A549 (cell line): ENCODE data around the gene MOV10L1. TPM values are rescaled to one million over a fixed set of nuclear protein-coding genes. Genes with fewer than 3 reads are reported as not detected.

Experiments
- ATAC-seq, 2 experiments: fragments of 200-7000 bp in 1 of 2; fragments of >200 bp in 1 of 2; cut with Nextera tagmentation in 1 of 2; cut with Tn5 transposase in 1 of 2; 3 replicates each; pipeline versions ENCODE4 v1.8.0 to v1.9.1; 2018 to 2020; ENCODE audit warnings: mild to moderate bottlenecking in 1 of 2, moderate library complexity in 1 of 2
- CTCF ChIA-PET: fragments of 300-600 bp; sonication (Branson Sonifier 250); formaldehyde crosslinking; extraction: SDS; loops from one replicate; lab custom pipeline; 2021; ENCODE audit warnings: antibody characterized with exemption, inconsistent platforms; lab: Yijun Ruan, JAX
- POLR2A ChIA-PET: fragments of 350-600 bp; formaldehyde crosslinking; extraction: SDS; loops from one replicate; lab custom pipeline; 2021; ENCODE audit warnings: antibody characterized with exemption, inconsistent platforms; lab: Yijun Ruan, JAX
- DNase-seq, 2 experiments: peaks; one replicate each; pipeline versions ENCODE4 v3.0.0 to v3.0.0-alpha.2; 2011 to 2016; ENCODE audit warnings: low read depth in 1 of 2, low spot score in 1 of 2
- FAIRE-seq: peaks from 2 replicates; lab custom pipeline; 2011; peaks lifted over from hg19 to GRCh38; lab: Jason Lieb, UNC
- H3K27ac ChIP-seq, 2 experiments: fragments of >200 bp; sonication (Bioruptor Twin); formaldehyde crosslinking; 3 replicates each; pipeline ENCODE4 v1.5.1; 2016 to 2017
- H3K4me1 ChIP-seq: fragments of >200 bp; sonication (Bioruptor Twin); formaldehyde crosslinking; 3 replicates; pipeline ENCODE4 v1.6.1; 2016
- H3K4me2 ChIP-seq: fragments of >200 bp; sonication (Bioruptor Twin); formaldehyde crosslinking; 3 replicates; pipeline ENCODE4 v1.6.1; 2016
- H3K4me3 ChIP-seq: fragments of >200 bp; sonication (Bioruptor Twin); formaldehyde crosslinking; 3 replicates; pipeline ENCODE4 v1.5.1; 2016
- H3K9me3 ChIP-seq: fragments of >200 bp; sonication (Bioruptor Twin); formaldehyde crosslinking; 3 replicates; pipeline ENCODE4 v1.6.1; 2016
- CBX2 ChIP-seq: fragments of 200-600 bp; sonication (generic); IDR thresholded peaks from 2 replicates; pipeline ENCODE4 v1.6.1; 2016; ENCODE audit warnings: low read depth, mild to moderate bottlenecking, borderline replicate concordance
- CEBPB ChIP-seq, 2 experiments: fragments of >200 bp in 1 of 2; sonication (Bioruptor Twin) in 1 of 2; formaldehyde crosslinking in 1 of 2; IDR thresholded peaks; 2 replicates each; pipeline ENCODE4 v1.6.1; 2012 to 2016
- CHD4 ChIP-seq: fragments of 200-600 bp; sonication (generic); IDR thresholded peaks from 2 replicates; pipeline ENCODE4 v1.6.1; 2016; ENCODE audit warnings: antibody characterized with exemption, mild to moderate bottlenecking, borderline replicate concordance
- CTCF ChIP-seq: fragments of >200 bp; sonication (Bioruptor Twin); formaldehyde crosslinking; IDR thresholded peaks from 3 replicates; pipeline ENCODE4 v1.5.1; 2016
- EP300 ChIP-seq, 2 experiments: fragments of >200 bp; sonication (Bioruptor Twin); formaldehyde crosslinking; IDR thresholded peaks; 2 replicates in 1 of 2; 3 replicates in 1 of 2; pipeline ENCODE4 v1.6.1; 2016 to 2017
- ESRRA ChIP-seq: fragments of 150-350 bp; IDR thresholded peaks from 2 replicates; pipeline ENCODE4 v1.6.1; 2014; ENCODE audit warnings: mild to moderate bottlenecking, low read length, borderline replicate concordance
- FOSL2 ChIP-seq, 2 experiments: fragments of 450-650 bp in 1 of 2; fragments of >200 bp in 1 of 2; sonication (Bioruptor Twin) in 1 of 2; formaldehyde crosslinking; IDR thresholded peaks; 2 replicates each; pipeline versions ENCODE4 v1.5.0 to v1.6.1; 2016 to 2020; ENCODE audit warnings: mild to moderate bottlenecking in 1 of 2, moderate library complexity in 1 of 2
- JUN ChIP-seq, 2 experiments: fragments of >200 bp; sonication (Bioruptor Twin); formaldehyde crosslinking; IDR thresholded peaks; 2 replicates in 1 of 2; 3 replicates in 1 of 2; pipeline ENCODE4 v1.6.1; 2016 to 2017
- KDM5A ChIP-seq: fragments of 200-600 bp; sonication (generic); IDR thresholded peaks from 2 replicates; pipeline ENCODE4 v1.6.1; 2016; ENCODE audit warnings: antibody characterized with exemption, mild to moderate bottlenecking
- MAX ChIP-seq: IDR thresholded peaks from 2 replicates; pipeline ENCODE4 v1.6.1; 2012
- PBX3 ChIP-seq: IDR thresholded peaks from 2 replicates; pipeline ENCODE4 v1.6.1; 2012
- POLR2A ChIP-seq: IDR thresholded peaks from 2 replicates; pipeline ENCODE4 v1.6.1; 2012; ENCODE audit warnings: mild to moderate bottlenecking, low read length
- RARB ChIP-seq: fragments of 250-450 bp; sonication (Bioruptor Pico); IDR thresholded peaks from 2 replicates; pipeline ENCODE4 v1.8.0; 2021; ENCODE audit warnings: mild to moderate bottlenecking, moderate library complexity
- ZFP36 ChIP-seq: fragments of 450-650 bp; IDR thresholded peaks from 2 replicates; pipeline ENCODE4 v1.6.1; 2014; ENCODE audit warnings: borderline replicate concordance; ENCODE audit not compliant: partially characterized antibody
- ZNF302 ChIP-seq: fragments of 250-450 bp; sonication (Bioruptor Pico); IDR thresholded peaks from 2 replicates; pipeline ENCODE4 v1.9.0; 2021; ENCODE audit warnings: inconsistent platforms, mild to moderate bottlenecking, moderate library complexity
- WGBS: methylation state at CpG from one replicate; pipeline ENCODE4 v1.1.6; 2017; ENCODE audit errors: missing lambda C conversion rate; 5-methylcytosine and 5-hydroxymethylcytosine counted together
- polyA plus RNA-seq, 4 experiments: library from polyadenylated mRNA; depleted of rRNA in 3 of 4; stranded (reverse); fragments of >200 nt; fragmentation: RNase III in 1 of 4; extraction: RNeasy Plus Mini Kit Qiagen cat#74134 plus additional on column Dnase treatment in 1 of 4; gene quantifications; 2 replicates in 3 of 4; 3 replicates in 1 of 4; pipeline ENCODE4 v1.2.3, GENCODE V29; 2011 to 2017

MOV10L1 gene
- polyA plus RNA-seq, 2 of the 4 experiments (the other 2 are of a cell fraction): 0.04 TPM

GRCh38 chr22:50184004-50184901 lies 94.4 kb downstream of the MOV10L1 start:
- TF ChIP-seq ZNF302 (CRISPR knock-in tag) (no peak), CEBPB (IDR thresholded peaks at IDR 0.05) (0 out of 4 replicates have a peak, but pooled peaks of 1 of the 2 experiments have one; percentile 20)
- WGBS: 94% methylated on average over 18 of the region's 32 CpGs
- Histone ChIP-seq H3K4me1 (peaks cover 18% of the 10 kb centered on the region; the same call in 2 of the 3 replicates), H3K4me2 (peak overlapping the region; percentile 17; the same call in 1 of the 3 replicates), H3K27ac (peak overlapping the region; percentile 27 to 76; a peak in 3 of 6 replicates), H3K4me3 (no peak overlapping the region), H3K9me3 (no peaks in the 10 kb centered on the region)
- POLR2A ChIA-PET: no interaction called here
- CTCF ChIA-PET: interaction anchor here (1.2 kb wide), 1 partner anchor 191 kb away, joined by 3 read pairs; no protein-coding TSS in a partner anchor
- FAIRE-seq (no peak), ATAC-seq (peak; percentile 25 to 46; a peak in 4 of 6 replicates), DNase-seq (peak in 1 of 2 experiments; percentile 49)

- POLR2A ChIA-PET: no interaction called here
- Histone ChIP-seq H3K27ac (peak overlapping the region in 1 of 2 experiments; percentile 99; a peak in 3 of 6 replicates), H3K4me3 (no peak overlapping the region), H3K9me3 (no peaks in the 10 kb centered on the region), H3K4me1 (peaks cover 25% of the 10 kb centered on the region), H3K4me2 (no peak overlapping the region)
- FAIRE-seq (no peak), DNase-seq (no peak), ATAC-seq (no peak)
- CTCF ChIA-PET: interaction anchor here (1.2 kb wide), 1 partner anchor 191 kb away, joined by 3 read pairs; no protein-coding TSS in a partner anchor
- TF ChIP-seq ESRRA: no peak
- TF ChIP-seq KDM5A: no peak
- TF ChIP-seq CHD4: no peak
- WGBS: 92% methylated on average over 8 of the region's 63 CpGs
These were observed 95.1 kb downstream of the MOV10L1 start for GRCh38 chr22:50184902-50185374.

GRCh38 chr22:50185375-50186087 lies 95.7 kb downstream of the MOV10L1 start, which contains the start of gene TRABD:
TSS of gene TRABD (plus strand) at chr22:50185913. CDS start at chr22:50193061, 7,148 bp downstream.
- H3K4me3 ChIP-seq: peak within 1 kb of the TSS; percentile 83
- H3K9me3 ChIP-seq: no peaks in the 10 kb centered on the region
- WGBS: 55% methylated on average over 14 of the region's 90 CpGs
- FAIRE-seq: no peak
- ATAC-seq: peak; percentile 42 to 56; a peak in 5 of 6 replicates
- POLR2A ChIA-PET: no interaction called here
- TF ChIP-seq POLR2A: peak; percentile 58
- TF ChIP-seq EP300 (IDR thresholded peaks at IDR 0.05): no peak
- no peak for TF ChIP-seq ZFP36
- peak; percentile 67; the same call in 1 of the 2 replicates for TF ChIP-seq CHD4
- peak in 1 of 2 experiments; percentile 16; a peak in 1 of 5 replicates for TF ChIP-seq JUN (IDR thresholded peaks at IDR 0.05)
- DNase-seq: peak; percentile 48 to 84
- H3K4me1 ChIP-seq: peaks cover 28% of the 10 kb centered on the region
- H3K4me2 ChIP-seq: peak within 1 kb of the TSS; percentile 97
- CTCF ChIA-PET: interaction anchor here (1.2 kb wide), 1 partner anchor 192 kb away, joined by 3 read pairs; no protein-coding TSS in a partner anchor
- peak within 1 kb of the TSS; percentile 84 to 99 for H3K27ac ChIP-seq

GRCh38 chr22:50186181-50186714 lies 96.4 kb downstream of the MOV10L1 start:
- WGBS: no CpG with 5 or more reads among the region's 47 CpGs
- ChIA-PET POLR2A (no interaction called here), CTCF (no interaction called here)
- Histone ChIP-seq H3K4me1 (peaks cover 33% of the 10 kb centered on the region), H3K27ac (peak overlapping the region; percentile 84 to 99), H3K9me3 (no peaks in the 10 kb centered on the region), H3K4me3 (peak overlapping the region; percentile 83), H3K4me2 (peak overlapping the region; percentile 97)
- FAIRE-seq (no peak), DNase-seq (no peak), ATAC-seq (no peak)
- no peak for TF ChIP-seq MAX
- no peak for TF ChIP-seq RARB (CRISPR knock-in tag)
- TF ChIP-seq CTCF: no peak
- no peak for TF ChIP-seq FOSL2 (IDR thresholded peaks at IDR 0.05)
- TF ChIP-seq FOSL2 (CRISPR knock-in tag; IDR thresholded peaks at IDR 0.05): no peak
- TF ChIP-seq CBX2: no peak
- TF ChIP-seq PBX3: no peak
- TF ChIP-seq ZNF302 (CRISPR knock-in tag): no peak
